ENCODE data around the gene LEF1.

The LEF1 gene

GRCh38 chr4:108192056-108192455 lies 23.3 kb upstream of the LEF1 start:
- TF ChIP-seq GATA3 (IDR thresholded peaks at IDR 0.05; ENCODE audit: low read depth, low read length) (no peak), GATA2 (IDR thresholded peaks at IDR 0.05; ENCODE audit: low read depth, low read length) (no peak)

GRCh38 chr4:108191269-108191914 lies 22.7 kb upstream of the LEF1 start:
- TF ChIP-seq GATA2 (IDR thresholded peaks at IDR 0.05; ENCODE audit: low read depth, low read length) = no peak
- TF ChIP-seq GATA3 (IDR thresholded peaks at IDR 0.05; ENCODE audit: low read depth, low read length) = no peak

DNA sequence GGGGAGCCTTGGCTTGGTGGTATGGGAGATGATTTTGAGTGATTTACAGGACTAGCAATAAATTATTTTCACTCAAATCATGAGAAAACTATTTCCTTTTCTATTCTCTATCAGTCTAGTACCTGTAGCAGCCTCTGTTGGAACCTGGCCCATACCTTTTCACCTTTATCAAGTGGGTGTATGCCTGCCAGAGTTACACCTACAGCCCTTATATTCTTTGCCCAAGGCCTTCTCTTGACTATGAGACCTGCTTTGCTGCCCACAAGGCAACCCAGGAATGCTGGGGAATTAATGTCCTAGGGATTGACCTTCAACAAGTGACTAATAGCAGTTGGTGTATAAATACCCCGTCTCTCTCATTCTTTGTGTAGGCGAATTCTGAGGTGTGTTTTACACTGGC lies 20.0 kb upstream of the LEF1 start:
- TF ChIP-seq GATA2 (IDR thresholded peaks at IDR 0.05; ENCODE audit: low read depth, low read length) (no peak), GATA3 (IDR thresholded peaks at IDR 0.05; ENCODE audit: low read depth, low read length) (no peak)

DNA sequence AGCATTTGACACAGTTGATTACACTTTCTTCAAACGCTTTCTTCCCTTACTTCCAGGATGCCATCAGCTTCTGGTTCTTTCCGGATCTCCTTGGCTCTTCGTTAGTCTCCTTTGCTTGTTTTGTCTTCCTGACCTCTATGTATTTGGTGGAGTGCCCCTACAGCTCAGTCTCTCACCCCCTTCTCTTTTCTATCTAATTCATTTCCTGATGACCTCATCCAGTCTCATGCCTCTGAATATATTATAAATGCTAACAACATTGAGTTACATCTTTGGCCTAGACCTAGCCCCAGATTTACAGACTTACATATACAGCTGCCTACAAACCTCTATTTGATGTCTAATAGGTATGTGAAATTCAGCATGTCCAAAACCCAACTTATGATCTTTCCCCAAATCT lies 16.5 kb upstream of the LEF1 start:
- TF ChIP-seq GATA2 (IDR thresholded peaks at IDR 0.05; ENCODE audit: low read depth, low read length) = no peak
- TF ChIP-seq GATA3 (IDR thresholded peaks at IDR 0.05; ENCODE audit: low read depth, low read length) = no peak

DNA sequence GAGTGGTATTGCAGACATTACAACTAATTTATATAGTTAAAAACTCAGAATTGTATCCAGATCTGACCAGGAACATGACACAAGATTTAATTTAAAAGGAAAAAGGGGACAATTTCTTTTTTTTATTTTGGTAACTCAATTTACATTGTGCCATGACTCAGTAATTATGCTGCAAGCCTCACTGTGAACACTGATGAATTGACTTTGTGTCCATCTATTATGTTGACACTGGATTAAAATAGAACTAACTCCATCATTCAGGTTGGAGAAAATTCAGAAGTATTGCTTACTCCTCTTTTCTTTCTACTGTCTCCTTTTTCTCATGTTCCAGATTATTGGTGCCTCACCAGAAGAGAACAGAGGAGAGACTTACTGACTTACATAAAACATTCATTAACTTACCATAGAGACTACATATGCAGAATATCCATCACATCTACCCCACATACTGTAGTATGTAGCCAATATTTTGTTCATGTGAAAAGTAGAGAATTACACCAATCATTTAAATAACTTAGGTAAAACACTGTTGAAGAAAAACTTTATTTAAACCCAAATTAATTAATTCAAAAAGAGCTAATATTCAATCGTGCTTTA lies 15.8 kb upstream of the LEF1 start:
- TF ChIP-seq GATA3 (IDR thresholded peaks at IDR 0.05; ENCODE audit: low read depth, low read length) (no peak), GATA2 (IDR thresholded peaks at IDR 0.05; ENCODE audit: low read depth, low read length) (no peak)

GRCh38 chr4:108181704-108182103 lies 13.0 kb upstream of the LEF1 start:
- TF ChIP-seq GATA2 (IDR thresholded peaks at IDR 0.05; ENCODE audit: low read depth, low read length) (no peak), GATA3 (IDR thresholded peaks at IDR 0.05; ENCODE audit: low read depth, low read length) (no peak)

DNA sequence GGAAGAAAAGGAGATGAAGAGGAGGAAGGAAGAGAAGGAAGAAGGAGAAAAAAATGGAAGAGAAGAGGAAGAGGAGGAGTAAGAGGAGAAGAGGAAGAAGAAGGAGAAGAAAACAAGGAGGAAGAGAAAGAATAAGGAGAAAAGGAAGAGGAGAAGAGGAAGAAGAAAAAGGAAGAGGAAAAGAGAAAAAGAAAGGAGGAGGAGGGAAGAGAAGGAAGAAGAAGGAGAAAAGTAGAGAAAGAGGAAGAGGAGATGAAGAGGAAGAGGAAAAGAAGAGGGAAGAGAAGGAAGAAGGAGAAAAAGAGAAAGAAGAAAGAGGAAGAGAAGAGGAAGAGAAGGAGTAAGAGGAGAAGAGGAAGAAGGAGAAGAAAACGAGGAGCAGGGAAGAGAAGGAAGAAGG lies 11.8 kb upstream of the LEF1 start:
- TF ChIP-seq GATA2 (IDR thresholded peaks at IDR 0.05; ENCODE audit: low read depth, low read length) (no peak), GATA3 (IDR thresholded peaks at IDR 0.05; ENCODE audit: low read depth, low read length) (no peak)

DNA sequence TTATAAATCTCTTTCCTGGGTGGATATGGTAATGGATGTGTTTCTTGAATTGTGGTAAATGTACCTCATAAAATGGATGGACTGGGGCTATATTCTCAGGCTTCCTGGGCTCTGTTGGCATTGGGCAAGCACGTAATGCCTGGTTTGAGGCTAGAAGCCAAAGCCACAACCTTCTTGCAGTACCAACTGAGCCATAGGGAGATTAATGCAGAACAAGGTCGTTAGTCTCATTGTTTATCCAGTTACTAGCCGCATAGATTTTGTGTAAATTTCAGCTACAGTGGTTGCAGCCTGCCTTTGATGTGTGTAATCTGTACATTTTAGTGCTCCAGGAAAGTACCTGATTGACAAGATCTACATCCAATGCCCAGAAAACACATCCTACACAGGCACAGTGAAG lies 7.2 kb upstream of the LEF1 start:
- no peak for TF ChIP-seq GATA2 (IDR thresholded peaks at IDR 0.05; ENCODE audit: low read depth, low read length)
- TF ChIP-seq GATA3 (IDR thresholded peaks at IDR 0.05; ENCODE audit: low read depth, low read length) = no peak

GRCh38 chr4:108174856-108175255 lies 6.1 kb upstream of the LEF1 start:
- TF ChIP-seq GATA3 (IDR thresholded peaks at IDR 0.05; ENCODE audit: low read depth, low read length) = no peak
- no peak for TF ChIP-seq GATA2 (IDR thresholded peaks at IDR 0.05; ENCODE audit: low read depth, low read length)

- TF ChIP-seq GATA3 (IDR thresholded peaks at IDR 0.05; ENCODE audit: low read depth, low read length) = no peak
- TF ChIP-seq GATA2 (IDR thresholded peaks at IDR 0.05; ENCODE audit: low read depth, low read length) = no peak
Observed at GRCh38 chr4:108173599-108174057, 4.9 kb upstream of the LEF1 start.

DNA sequence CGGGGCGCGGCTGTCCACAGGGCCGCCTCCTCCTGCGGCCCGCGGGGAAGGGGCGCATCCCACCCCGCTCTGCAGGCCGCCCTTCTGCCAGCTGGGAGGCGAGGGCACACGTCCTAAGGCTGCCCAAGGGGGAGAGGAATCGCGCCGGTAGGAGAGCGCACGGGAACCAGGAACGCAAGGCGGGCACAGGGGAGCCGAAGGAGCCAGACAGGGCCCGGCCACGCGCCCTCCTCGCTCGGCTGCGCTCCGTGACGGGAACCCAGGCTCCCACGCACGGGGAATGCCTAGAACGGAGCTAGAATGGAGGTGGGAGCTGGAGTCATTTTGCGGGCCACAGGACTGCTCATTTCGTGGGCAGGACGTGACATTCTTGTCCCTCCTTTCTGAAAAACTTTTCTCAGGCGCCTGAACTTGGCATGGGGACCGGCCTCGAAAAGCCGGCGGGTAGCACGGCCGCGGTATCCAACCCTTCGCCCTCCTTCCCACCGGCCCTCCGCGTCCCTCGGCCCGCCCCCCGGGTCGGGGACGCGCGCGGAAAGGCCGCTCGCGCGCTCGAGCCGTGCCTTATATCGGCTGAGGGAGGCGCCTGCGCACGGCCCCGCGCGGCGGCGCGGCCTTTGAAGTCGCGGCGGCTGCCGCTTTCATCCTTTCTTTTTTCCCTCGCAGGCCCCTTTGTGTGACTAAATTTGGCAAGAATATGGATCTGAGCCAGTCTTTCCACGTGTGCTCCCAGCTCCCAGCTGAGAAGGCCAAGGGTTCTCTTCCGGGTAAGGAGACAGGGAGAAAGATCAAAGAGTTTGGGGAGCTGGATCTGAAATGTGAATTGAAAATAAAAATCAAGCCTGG lies 4.2 kb upstream of the LEF1 start:
- TF ChIP-seq GATA2 (IDR thresholded peaks at IDR 0.05; ENCODE audit: low read depth, low read length) = no peak
- no peak for TF ChIP-seq GATA3 (IDR thresholded peaks at IDR 0.05; ENCODE audit: low read depth, low read length)

DNA sequence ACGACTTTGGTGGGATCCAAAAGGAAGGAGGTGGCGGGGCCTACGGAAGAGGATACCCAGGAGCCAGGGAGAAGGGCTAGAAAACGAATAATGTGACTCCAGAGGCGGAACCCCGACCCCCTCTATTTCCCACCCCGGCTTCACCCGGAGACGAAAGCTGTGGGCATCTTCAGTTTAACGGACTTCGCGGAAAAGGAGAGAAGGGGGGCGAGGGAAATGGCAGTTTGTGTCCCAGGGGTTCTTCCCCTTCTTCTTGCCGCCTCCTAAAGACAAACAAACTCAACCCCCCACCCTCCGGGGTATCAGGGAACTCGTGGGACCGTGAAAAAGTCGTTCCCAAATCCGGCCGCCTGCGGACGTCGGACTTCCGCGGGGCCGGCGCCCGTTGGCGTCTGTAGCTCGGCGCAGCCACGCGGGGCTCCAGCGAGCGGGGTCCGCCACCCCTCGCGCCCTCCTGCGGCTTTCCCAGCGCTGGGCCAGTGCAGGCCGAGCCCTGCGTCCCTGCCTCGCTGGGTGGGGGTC lies 3.6 kb upstream of the LEF1 start:
- TF ChIP-seq GATA2 (IDR thresholded peaks at IDR 0.05; ENCODE audit: low read depth, low read length) (no peak), GATA3 (IDR thresholded peaks at IDR 0.05; ENCODE audit: low read depth, low read length) (no peak)

GRCh38 chr4:108171339-108172230 lies 2.9 kb upstream of the LEF1 start:
- TF ChIP-seq GATA3 (IDR thresholded peaks at IDR 0.05; ENCODE audit: low read depth, low read length) = no peak
- TF ChIP-seq GATA2 (IDR thresholded peaks at IDR 0.05; ENCODE audit: low read depth, low read length) = no peak
